Spinal cord (tissue), 10 donors: Measurements from ENCODE around the gene TTC28. TPM values are rescaled to one million over a fixed set of nuclear protein-coding genes. Genes with fewer than 3 reads are reported as not detected.

Experiments used
- DNase-seq, 6 donors: peaks; one replicate each; pipeline versions ENCODE4 v3.0.0 to v3.0.0-alpha.2; 2013 to 2015; ENCODE audit warnings: low spot score in 6 of 6, low read depth in 4 of 6
- H3K27ac ChIP-seq: one replicate; pipeline ENCODE4 v1.5.1; 2013; ENCODE audit warnings: low read depth, low read length, control low read depth
- H3K27me3 ChIP-seq: one replicate; pipeline ENCODE4 v1.6.1; 2013; ENCODE audit warnings: low read length; ENCODE audit not compliant: control insufficient read depth, insufficient read depth
- H3K36me3 ChIP-seq: one replicate; pipeline ENCODE4 v1.6.1; 2013; ENCODE audit warnings: low read length; ENCODE audit not compliant: control insufficient read depth, insufficient read depth
- H3K4me1 ChIP-seq: one replicate; pipeline ENCODE4 v1.6.1; 2013; ENCODE audit warnings: low read length; ENCODE audit not compliant: control insufficient read depth, insufficient read depth
- H3K4me3 ChIP-seq: one replicate; pipeline ENCODE4 v1.5.1; 2013; ENCODE audit warnings: low read depth, low read length, control low read depth
- H3K9me3 ChIP-seq: one replicate; pipeline ENCODE4 v1.6.1; 2013; ENCODE audit warnings: low read length; ENCODE audit not compliant: control insufficient read depth, insufficient read depth
- WGBS: methylation state at CpG from one replicate; pipeline ENCODE4 v1.1.5; 2013; ENCODE audit warnings: missing lambda C conversion rate; ENCODE audit not compliant: insufficient coverage; 5-methylcytosine and 5-hydroxymethylcytosine counted together
- polyA plus RNA-seq, 2 donors: library from polyadenylated mRNA; unstranded; fragments of 120-200 nt; gene quantifications; one replicate each; pipeline ENCODE4 v1.2.1, GENCODE V29; 2013; ENCODE audit not compliant: insufficient read length in 2 of 2
- total RNA-seq, 2 donors: library from RNA; depleted of rRNA in 1 of 2; stranded (reverse); fragments of 120-200 nt in 1 of 2; fragments of >200 nt in 1 of 2; gene quantifications; one replicate each; pipeline versions ENCODE4 v1.2.3 to v1.2.4, GENCODE V29; 2013 to 2014
- donor health status: healthy.

The TTC28 gene
- total and polyA plus RNA-seq, 4 donors = 19.4 to 44.0 (median 30.4) TPM

GRCh38 chr22:28410050-28410816 lies 269.4 kb downstream of the TTC28 start:
- no peaks in the 10 kb centered on the region for H3K36me3 ChIP-seq
- H3K27me3 ChIP-seq = no peaks in the 10 kb centered on the region
- peaks cover 3% of the 10 kb centered on the region for H3K9me3 ChIP-seq
- WGBS = 67% methylated on average over 2 of the region's 3 CpGs
- H3K27ac ChIP-seq = peak overlapping the region; percentile 2
- H3K4me1 ChIP-seq = peaks cover 2% of the 10 kb centered on the region
- no peak overlapping the region for H3K4me3 ChIP-seq
- DNase-seq = no peak

GRCh38 chr22:28408709-28409108 lies 270.9 kb downstream of the TTC28 start:
- Histone ChIP-seq H3K36me3 (no peaks in the 10 kb centered on the region), H3K27me3 (no peaks in the 10 kb centered on the region), H3K4me1 (peaks cover 2% of the 10 kb centered on the region), H3K4me3 (no peak overlapping the region), H3K27ac (no peak overlapping the region), H3K9me3 (peaks cover 3% of the 10 kb centered on the region)
- WGBS = no CpG with 5 or more reads among the region's 2 CpGs
- DNase-seq = no peak

- no peak overlapping the region for H3K27ac ChIP-seq
- peaks cover 2% of the 10 kb centered on the region for H3K4me1 ChIP-seq
- H3K27me3 ChIP-seq = no peaks in the 10 kb centered on the region
- DNase-seq = no peak
- no peak overlapping the region for H3K4me3 ChIP-seq
- H3K36me3 ChIP-seq = no peaks in the 10 kb centered on the region
- WGBS = no CpG with 5 or more reads among the region's 4 CpGs
- peaks cover 3% of the 10 kb centered on the region for H3K9me3 ChIP-seq
Observed at GRCh38 chr22:28407645-28408044, 272.0 kb downstream of the TTC28 start.

GRCh38 chr22:28406246-28406645 lies 273.4 kb downstream of the TTC28 start:
- Histone ChIP-seq H3K4me1 (peaks cover 2% of the 10 kb centered on the region), H3K27me3 (no peaks in the 10 kb centered on the region), H3K27ac (no peak overlapping the region), H3K4me3 (no peak overlapping the region), H3K9me3 (peaks cover 3% of the 10 kb centered on the region), H3K36me3 (no peaks in the 10 kb centered on the region)
- 92% methylated on average over 2 of the region's 3 CpGs for WGBS
- peak in 2 of 6 donors; percentile 72 to 82 for DNase-seq

- Histone ChIP-seq H3K9me3 (peaks cover 3% of the 10 kb centered on the region), H3K4me1 (peaks cover 2% of the 10 kb centered on the region), H3K27ac (no peak overlapping the region), H3K36me3 (no peaks in the 10 kb centered on the region), H3K4me3 (no peak overlapping the region), H3K27me3 (no peaks in the 10 kb centered on the region)
- DNase-seq = no peak
Observed at GRCh38 chr22:28405588-28405987, 274.1 kb downstream of the TTC28 start.

GRCh38 chr22:28402539-28402938 lies 277.1 kb downstream of the TTC28 start:
- Histone ChIP-seq H3K36me3 (no peaks in the 10 kb centered on the region), H3K27ac (no peak overlapping the region), H3K4me3 (no peak overlapping the region), H3K4me1 (peaks cover 5% of the 10 kb centered on the region), H3K27me3 (no peaks in the 10 kb centered on the region), H3K9me3 (peaks cover 3% of the 10 kb centered on the region)
- DNase-seq = no peak
- 89% methylated on average over 2 of the region's 5 CpGs for WGBS

- Histone ChIP-seq H3K4me1 (peaks cover 5% of the 10 kb centered on the region), H3K36me3 (no peaks in the 10 kb centered on the region), H3K27ac (no peak overlapping the region), H3K9me3 (peaks cover 3% of the 10 kb centered on the region), H3K4me3 (no peak overlapping the region), H3K27me3 (no peaks in the 10 kb centered on the region)
- DNase-seq = no peak
- WGBS = 43% methylated on average over 1 of the region's 2 CpGs
Observed at GRCh38 chr22:28402060-28402459, 277.6 kb downstream of the TTC28 start.

GRCh38 chr22:28398981-28399380 lies 280.7 kb downstream of the TTC28 start:
- no peak for DNase-seq
- Histone ChIP-seq H3K27me3 (no peaks in the 10 kb centered on the region), H3K4me3 (no peak overlapping the region), H3K4me1 (peaks cover 7% of the 10 kb centered on the region), H3K9me3 (no peaks in the 10 kb centered on the region), H3K36me3 (no peaks in the 10 kb centered on the region), H3K27ac (no peak overlapping the region)
- no CpG with 5 or more reads among the region's 1 CpG for WGBS

- Histone ChIP-seq H3K27me3 (no peaks in the 10 kb centered on the region), H3K27ac (no peak overlapping the region), H3K9me3 (no peaks in the 10 kb centered on the region), H3K36me3 (no peaks in the 10 kb centered on the region), H3K4me1 (peaks cover 10% of the 10 kb centered on the region), H3K4me3 (no peak overlapping the region)
- DNase-seq = no peak
Observed at GRCh38 chr22:28398355-28398754, 281.3 kb downstream of the TTC28 start.

GRCh38 chr22:28397306-28397705 lies 282.3 kb downstream of the TTC28 start:
- DNase-seq = peak in 1 of 6 donors; percentile 62

More at GRCh38 chr22:28397306-28397705, 282.3 kb downstream of the TTC28 start:
- H3K27ac ChIP-seq = no peak overlapping the region
- WGBS = no CpG with 5 or more reads among the region's 4 CpGs
- H3K9me3 ChIP-seq = no peaks in the 10 kb centered on the region
- H3K27me3 ChIP-seq = no peaks in the 10 kb centered on the region
- H3K4me3 ChIP-seq = no peak overlapping the region
- H3K36me3 ChIP-seq = no peaks in the 10 kb centered on the region
- H3K4me1 ChIP-seq = peaks cover 10% of the 10 kb centered on the region
